A673 (cell line): ENCODE data around the gene GLTP.

Source experiments
- EZH2 ChIP-seq: fragments of 200-600 bp; sonication (generic); IDR thresholded peaks from 2 replicates; pipeline ENCODE4 v1.6.1; 2017; ENCODE audit warnings: borderline replicate concordance, low read depth, mild to moderate bottlenecking, mixed read lengths, antibody characterized with exemption, low read length; ENCODE audit not compliant: poor library complexity, severe bottlenecking
- TF ChIP-seq, protein P1 (sequence below): fragments of 300-800, 200-600 bp; sonication (generic); conservative IDR thresholded peaks from 2 replicates; pipeline ENCODE4 v1.5.1; 2017; ENCODE audit warnings: low read depth, mild to moderate bottlenecking, antibody characterized with exemption, low read length, moderate library complexity, mixed read lengths

DNA sequence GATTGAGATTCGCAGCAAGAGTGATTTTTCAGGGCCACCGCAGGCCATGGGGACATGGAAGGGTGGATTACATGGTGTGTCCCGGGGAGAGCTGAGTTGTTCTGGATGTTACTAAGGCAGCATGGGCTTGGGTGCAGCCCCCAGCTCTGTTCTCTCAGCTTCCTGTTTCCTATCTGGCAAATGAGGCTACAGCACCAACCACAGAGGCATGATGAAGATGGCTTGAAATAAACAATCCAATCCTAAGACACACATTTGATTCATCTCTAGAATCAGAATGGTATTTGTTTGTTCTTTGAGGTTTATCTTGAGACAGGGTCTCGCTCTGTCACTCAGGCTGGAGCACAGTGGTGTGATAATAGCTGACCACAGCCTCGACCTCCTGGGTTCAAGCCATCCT, 21.6 kb downstream of the GLTP start:
- TF ChIP-seq, protein P1, sequence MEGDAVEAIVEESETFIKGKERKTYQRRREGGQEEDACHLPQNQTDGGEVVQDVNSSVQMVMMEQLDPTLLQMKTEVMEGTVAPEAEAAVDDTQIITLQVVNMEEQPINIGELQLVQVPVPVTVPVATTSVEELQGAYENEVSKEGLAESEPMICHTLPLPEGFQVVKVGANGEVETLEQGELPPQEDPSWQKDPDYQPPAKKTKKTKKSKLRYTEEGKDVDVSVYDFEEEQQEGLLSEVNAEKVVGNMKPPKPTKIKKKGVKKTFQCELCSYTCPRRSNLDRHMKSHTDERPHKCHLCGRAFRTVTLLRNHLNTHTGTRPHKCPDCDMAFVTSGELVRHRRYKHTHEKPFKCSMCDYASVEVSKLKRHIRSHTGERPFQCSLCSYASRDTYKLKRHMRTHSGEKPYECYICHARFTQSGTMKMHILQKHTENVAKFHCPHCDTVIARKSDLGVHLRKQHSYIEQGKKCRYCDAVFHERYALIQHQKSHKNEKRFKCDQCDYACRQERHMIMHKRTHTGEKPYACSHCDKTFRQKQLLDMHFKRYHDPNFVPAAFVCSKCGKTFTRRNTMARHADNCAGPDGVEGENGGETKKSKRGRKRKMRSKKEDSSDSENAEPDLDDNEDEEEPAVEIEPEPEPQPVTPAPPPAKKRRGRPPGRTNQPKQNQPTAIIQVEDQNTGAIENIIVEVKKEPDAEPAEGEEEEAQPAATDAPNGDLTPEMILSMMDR = no peak
- TF ChIP-seq EZH2 = no peak
